GM12875 (cell line): ENCODE measurements around the gene TMEM154.

ENCODE experiments used
- H3K4me3 ChIP-seq: one replicate; pipeline ENCODE4 v1.5.1; 2011; ENCODE audit warnings: low read depth, low read length, control low read depth
- TF ChIP-seq, protein P1 (sequence below): IDR thresholded peaks from 2 replicates; pipeline ENCODE4 v1.5.1; 2011; ENCODE audit warnings: low read depth, mild to moderate bottlenecking, control low read depth, inconsistent platforms, low read length, moderate library complexity, borderline replicate concordance; ENCODE audit not compliant: insufficient read depth

Gene TMEM154

DNA sequence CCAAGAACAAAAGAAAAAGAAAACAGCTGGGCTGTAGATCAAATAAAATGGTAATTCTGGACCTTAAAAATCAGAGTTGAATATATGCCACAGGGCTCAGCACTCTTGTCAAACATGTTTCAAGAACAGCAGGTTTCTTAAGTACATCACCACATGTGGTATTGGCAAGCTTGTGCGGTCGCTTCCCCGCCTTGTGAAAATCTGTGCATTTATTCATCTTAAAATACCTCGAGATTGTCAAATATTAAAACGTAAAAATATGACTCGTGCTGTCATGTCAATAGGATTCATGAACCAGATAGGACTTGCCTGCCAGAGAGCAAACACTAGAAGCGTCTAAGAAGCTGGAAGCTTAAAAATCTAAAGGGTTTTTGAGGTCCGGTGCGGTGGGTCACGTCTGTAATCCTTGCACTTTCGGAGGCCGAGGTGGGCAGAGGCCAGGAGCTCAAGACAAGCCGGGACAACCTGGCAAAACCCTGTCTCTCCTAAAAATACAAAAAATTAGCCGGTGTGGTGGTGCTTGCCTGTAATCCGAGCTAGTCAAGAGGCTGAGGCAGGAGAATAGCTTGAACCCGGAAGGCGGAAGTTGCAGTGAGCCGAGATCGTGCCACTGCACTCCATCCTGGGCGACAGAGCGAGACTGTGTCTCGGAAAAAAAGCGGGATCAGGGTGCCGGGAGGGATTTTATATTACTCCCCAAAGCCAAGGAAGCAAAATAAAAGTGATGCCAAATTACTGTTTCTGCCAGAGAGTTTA is 40.2 kb upstream of the TMEM154 start:
- no peak overlapping the region for H3K4me3 ChIP-seq
- TF ChIP-seq, protein P1, sequence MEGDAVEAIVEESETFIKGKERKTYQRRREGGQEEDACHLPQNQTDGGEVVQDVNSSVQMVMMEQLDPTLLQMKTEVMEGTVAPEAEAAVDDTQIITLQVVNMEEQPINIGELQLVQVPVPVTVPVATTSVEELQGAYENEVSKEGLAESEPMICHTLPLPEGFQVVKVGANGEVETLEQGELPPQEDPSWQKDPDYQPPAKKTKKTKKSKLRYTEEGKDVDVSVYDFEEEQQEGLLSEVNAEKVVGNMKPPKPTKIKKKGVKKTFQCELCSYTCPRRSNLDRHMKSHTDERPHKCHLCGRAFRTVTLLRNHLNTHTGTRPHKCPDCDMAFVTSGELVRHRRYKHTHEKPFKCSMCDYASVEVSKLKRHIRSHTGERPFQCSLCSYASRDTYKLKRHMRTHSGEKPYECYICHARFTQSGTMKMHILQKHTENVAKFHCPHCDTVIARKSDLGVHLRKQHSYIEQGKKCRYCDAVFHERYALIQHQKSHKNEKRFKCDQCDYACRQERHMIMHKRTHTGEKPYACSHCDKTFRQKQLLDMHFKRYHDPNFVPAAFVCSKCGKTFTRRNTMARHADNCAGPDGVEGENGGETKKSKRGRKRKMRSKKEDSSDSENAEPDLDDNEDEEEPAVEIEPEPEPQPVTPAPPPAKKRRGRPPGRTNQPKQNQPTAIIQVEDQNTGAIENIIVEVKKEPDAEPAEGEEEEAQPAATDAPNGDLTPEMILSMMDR = no peak

DNA sequence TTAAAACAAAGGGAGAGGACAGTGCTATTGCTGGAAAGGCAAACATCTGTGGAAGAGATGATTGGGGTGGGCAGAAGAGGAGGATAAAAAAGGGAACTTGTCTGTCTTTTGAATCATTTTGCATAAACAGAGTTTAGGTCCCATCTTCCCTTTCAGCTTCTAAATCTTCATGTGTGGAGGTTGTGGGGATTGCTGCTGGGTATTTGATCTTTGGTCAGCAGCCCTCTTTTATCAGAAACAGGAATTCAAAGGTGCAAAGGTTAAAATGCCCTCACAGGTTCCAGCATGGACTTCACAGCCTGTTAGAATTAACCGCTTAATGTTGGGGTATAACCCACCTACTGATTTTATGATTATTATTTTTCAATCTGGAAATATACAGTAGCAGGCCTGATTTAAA is 39.5 kb upstream of the TMEM154 start:
- TF ChIP-seq, protein P1 = no peak
- no peak overlapping the region for H3K4me3 ChIP-seq

DNA sequence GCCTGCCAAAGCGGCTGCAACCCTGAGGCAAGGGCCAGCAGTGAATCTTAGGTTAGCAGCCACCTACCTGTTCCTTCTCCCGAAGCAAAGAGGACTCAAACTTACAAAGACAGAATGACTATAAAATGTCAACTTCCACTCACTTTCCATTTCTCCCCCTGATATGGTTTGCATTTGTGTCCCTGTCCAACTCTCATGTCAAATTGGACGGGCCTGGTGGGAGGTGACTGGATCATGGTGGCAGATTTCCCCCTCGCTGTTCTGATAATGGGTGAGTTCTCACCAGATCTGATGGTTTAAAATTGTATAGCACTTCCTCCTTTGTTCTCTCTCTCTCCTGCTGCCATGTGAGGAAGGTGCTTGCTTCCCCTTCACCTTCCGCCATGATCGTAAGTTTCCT is 35.3 kb upstream of the TMEM154 start:
- TF ChIP-seq, protein P1 = no peak
- H3K4me3 ChIP-seq = no peak overlapping the region

DNA sequence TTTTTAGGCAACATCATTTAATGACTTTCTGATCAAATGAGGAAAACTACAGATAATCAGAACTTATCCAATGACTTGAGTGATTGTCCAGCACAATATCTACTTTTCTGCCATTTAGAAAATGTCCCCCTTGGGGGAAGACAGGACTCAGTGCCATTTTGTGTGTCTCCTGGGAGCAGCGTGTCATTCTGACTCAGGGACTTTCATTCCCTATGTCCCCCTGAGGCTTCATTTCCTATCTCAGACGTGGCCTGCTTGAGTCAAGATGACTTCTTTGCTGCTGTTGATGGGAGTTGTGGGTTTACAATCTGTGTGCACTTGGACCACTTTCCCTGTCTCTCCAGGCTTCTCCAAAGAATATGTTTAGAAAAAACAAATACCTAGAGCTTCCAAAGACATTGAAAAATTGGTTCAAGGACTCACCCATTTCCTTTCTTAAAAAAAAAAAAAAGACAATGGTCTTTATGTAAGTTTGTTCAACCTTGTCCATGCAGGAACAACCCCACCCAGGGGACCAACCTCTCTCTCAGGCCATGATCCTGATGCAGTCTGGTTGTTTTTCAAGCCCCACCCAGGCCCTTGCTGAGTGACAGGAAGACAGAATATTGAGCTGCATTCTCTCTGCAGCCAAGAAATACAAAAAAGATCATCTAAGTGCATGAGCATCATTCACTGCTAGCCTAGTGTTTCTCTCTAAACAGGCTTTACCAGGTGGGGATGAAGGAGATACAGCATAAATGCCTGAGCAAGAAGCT is 34.3 kb upstream of the TMEM154 start:
- TF ChIP-seq, protein P1 = no peak
- H3K4me3 ChIP-seq = no peak overlapping the region

DNA sequence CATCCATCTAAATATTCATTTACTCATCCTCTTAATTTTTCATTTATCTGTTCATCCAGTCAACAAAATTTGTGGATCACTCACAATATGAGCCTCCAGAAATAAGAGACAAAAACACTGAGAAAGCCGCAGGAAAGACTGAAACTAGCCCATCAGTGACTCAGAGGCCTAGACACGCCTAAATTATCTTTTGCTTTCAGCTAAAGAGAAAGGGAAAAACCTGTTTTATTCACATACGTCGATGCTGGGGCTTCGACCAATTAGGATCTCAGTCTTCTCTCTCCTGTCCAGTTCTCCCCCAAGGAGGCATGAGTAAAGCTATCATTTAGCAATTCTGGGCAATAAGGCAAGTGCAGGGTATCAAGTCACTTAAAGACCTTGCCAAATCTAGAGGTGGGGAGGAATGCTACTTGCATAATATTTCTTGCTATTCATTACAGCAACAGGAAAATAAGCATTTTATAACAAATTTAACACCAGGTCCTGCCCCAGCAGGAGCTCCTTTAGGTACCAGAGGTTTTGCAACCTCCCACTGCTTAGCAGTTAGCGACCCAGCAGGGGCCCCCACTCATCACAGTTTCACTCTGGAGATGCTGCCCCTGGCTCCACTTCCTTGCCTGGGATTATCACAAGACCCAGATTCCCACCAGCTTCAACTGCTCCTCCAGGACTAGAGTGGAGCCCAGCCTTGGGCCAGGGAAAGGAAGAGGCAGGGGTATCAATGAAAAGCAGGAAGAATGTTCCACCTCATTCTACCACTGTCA is 30.1 kb upstream of the TMEM154 start:
- no peak overlapping the region for H3K4me3 ChIP-seq
- TF ChIP-seq, protein P1 = no peak

DNA sequence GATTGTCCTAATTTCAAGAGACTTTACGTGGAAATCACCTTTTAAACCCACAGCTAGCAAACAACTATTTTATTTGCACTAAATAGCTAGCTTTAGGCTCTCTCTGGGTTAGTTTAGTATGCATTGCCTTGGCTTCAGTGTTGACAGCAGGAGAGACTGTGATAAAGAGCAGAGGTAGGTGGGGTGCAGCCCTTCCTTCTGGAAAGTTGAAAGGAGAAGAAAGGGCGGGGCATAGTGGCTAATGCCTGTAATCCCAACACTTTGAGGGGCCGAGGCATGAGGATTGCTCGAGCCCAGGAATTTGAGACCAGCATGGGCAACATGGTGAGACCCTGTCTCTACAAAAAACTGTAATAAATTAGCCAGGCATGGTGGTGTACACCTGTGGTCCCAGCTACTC is 29.0 kb upstream of the TMEM154 start:
- TF ChIP-seq, protein P1 = no peak
- H3K4me3 ChIP-seq = no peak overlapping the region
